ENCODE results near the gene CTTNBP2NL.

DNA sequence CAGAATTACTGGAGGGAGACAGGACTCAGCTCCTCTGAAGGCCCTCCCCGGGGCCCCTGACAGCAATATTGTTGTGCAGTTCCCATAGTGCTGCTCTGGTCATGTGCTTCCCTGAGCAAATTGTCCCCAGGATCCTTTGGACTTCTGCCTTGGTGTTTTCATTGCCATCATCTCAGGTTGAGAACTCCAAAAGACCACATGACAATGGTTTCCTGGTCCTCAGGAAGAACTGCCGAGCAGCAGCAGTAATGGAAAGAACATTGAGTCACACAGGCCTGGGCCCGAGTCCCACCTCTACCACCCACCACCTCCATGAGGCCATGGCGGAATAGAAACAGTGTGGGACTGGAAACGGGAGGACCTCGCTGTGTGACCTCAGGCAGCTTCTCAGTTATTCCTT is 6.3 kb upstream of the CTTNBP2NL start:
- TF ChIP-seq POLR2A (IDR thresholded peaks at IDR 0.05) (no peak), CTCF (IDR thresholded peaks at IDR 0.05) (no peak), POLR2AphosphoS5 (IDR thresholded peaks at IDR 0.05) (no peak), EP300 (IDR thresholded peaks at IDR 0.05) (no peak)

Measured in suprapubic skin (tissue), 4 donors.